Measurements from ENCODE around the gene ASB12.

DNA sequence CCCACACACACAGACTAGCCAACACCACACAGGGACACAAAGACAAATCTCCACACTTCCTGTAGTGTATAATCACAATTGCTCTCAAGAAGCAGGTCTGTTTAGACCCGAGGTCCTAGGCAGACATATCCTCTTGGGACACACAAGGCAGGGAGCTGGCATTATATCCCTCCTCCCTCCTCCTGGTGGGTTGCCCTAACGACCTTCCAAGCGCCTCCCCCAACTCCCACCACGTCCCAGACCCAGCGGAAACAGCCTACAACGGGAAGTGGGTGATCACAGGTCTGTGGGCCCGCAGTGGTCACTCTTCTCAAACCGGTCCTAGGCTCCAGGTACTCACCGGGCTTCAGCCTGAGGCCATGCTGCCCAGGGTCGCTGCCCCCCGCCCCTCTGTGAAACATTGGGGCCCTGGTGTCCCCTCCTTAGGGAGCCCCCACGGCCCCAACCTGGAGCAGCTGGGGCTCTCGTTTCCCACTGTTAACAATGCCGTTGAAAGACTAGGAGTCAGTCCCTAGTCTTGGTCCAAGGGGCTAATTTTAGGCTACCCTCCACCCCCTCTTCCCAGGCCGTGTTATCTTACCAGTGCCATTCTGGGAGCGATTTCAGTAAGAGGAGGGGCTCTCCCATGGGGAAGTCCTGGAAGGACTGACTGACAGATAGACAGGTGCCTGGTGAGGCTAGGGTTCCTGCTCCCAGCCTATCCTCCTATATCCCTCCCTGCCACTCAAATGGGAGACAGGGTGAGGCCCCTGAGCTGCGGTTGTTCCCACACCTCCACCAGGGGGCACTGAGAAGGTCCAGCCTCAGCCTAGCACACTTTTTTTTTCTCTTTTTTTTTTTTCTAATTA, at the start of gene ASB12:
- TF ChIP-seq, protein P1, sequence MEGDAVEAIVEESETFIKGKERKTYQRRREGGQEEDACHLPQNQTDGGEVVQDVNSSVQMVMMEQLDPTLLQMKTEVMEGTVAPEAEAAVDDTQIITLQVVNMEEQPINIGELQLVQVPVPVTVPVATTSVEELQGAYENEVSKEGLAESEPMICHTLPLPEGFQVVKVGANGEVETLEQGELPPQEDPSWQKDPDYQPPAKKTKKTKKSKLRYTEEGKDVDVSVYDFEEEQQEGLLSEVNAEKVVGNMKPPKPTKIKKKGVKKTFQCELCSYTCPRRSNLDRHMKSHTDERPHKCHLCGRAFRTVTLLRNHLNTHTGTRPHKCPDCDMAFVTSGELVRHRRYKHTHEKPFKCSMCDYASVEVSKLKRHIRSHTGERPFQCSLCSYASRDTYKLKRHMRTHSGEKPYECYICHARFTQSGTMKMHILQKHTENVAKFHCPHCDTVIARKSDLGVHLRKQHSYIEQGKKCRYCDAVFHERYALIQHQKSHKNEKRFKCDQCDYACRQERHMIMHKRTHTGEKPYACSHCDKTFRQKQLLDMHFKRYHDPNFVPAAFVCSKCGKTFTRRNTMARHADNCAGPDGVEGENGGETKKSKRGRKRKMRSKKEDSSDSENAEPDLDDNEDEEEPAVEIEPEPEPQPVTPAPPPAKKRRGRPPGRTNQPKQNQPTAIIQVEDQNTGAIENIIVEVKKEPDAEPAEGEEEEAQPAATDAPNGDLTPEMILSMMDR (IDR thresholded peaks at IDR 0.05): peak; percentile 12; the same call in 1 of the 2 replicates
- no peak for TF ChIP-seq MXI1 (IDR thresholded peaks at IDR 0.05; ENCODE audit: low read depth, low read length)
- TF ChIP-seq, protein P2, sequence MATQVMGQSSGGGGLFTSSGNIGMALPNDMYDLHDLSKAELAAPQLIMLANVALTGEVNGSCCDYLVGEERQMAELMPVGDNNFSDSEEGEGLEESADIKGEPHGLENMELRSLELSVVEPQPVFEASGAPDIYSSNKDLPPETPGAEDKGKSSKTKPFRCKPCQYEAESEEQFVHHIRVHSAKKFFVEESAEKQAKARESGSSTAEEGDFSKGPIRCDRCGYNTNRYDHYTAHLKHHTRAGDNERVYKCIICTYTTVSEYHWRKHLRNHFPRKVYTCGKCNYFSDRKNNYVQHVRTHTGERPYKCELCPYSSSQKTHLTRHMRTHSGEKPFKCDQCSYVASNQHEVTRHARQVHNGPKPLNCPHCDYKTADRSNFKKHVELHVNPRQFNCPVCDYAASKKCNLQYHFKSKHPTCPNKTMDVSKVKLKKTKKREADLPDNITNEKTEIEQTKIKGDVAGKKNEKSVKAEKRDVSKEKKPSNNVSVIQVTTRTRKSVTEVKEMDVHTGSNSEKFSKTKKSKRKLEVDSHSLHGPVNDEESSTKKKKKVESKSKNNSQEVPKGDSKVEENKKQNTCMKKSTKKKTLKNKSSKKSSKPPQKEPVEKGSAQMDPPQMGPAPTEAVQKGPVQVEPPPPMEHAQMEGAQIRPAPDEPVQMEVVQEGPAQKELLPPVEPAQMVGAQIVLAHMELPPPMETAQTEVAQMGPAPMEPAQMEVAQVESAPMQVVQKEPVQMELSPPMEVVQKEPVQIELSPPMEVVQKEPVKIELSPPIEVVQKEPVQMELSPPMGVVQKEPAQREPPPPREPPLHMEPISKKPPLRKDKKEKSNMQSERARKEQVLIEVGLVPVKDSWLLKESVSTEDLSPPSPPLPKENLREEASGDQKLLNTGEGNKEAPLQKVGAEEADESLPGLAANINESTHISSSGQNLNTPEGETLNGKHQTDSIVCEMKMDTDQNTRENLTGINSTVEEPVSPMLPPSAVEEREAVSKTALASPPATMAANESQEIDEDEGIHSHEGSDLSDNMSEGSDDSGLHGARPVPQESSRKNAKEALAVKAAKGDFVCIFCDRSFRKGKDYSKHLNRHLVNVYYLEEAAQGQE (IDR thresholded peaks at IDR 0.05; ENCODE audit: low read depth, low read length): no peak
- TF ChIP-seq, protein P3, sequence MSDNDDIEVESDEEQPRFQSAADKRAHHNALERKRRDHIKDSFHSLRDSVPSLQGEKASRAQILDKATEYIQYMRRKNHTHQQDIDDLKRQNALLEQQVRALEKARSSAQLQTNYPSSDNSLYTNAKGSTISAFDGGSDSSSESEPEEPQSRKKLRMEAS (IDR thresholded peaks at IDR 0.05; ENCODE audit: low read depth): no peak
- TF ChIP-seq TAF1 (IDR thresholded peaks at IDR 0.05; ENCODE audit: borderline replicate concordance, low read depth, low read length): no peak
- no peak for TF ChIP-seq RCOR1 (IDR thresholded peaks at IDR 0.05; ENCODE audit: low read length)
- no peak for TF ChIP-seq POLR2AphosphoS5 (IDR thresholded peaks at IDR 0.05; ENCODE audit: low read depth, low read length)
- no peak for TF ChIP-seq YY1 (IDR thresholded peaks at IDR 0.05; ENCODE audit: low read depth)
- no peak for TF ChIP-seq SMC3 (IDR thresholded peaks at IDR 0.05; ENCODE audit: low read depth, low read length)
- TF ChIP-seq GABPA (IDR thresholded peaks at IDR 0.05; ENCODE audit: low read depth): no peak
- TF ChIP-seq, protein P4, sequence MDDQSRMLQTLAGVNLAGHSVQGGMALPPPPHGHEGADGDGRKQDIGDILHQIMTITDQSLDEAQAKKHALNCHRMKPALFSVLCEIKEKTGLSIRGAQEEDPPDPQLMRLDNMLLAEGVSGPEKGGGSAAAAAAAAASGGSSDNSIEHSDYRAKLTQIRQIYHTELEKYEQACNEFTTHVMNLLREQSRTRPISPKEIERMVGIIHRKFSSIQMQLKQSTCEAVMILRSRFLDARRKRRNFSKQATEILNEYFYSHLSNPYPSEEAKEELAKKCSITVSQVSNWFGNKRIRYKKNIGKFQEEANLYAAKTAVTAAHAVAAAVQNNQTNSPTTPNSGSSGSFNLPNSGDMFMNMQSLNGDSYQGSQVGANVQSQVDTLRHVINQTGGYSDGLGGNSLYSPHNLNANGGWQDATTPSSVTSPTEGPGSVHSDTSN (IDR thresholded peaks at IDR 0.05): no peak
- no peak for TF ChIP-seq SIN3A (IDR thresholded peaks at IDR 0.05; ENCODE audit: borderline replicate concordance, low read depth, low read length)
- TF ChIP-seq EP300 (IDR thresholded peaks at IDR 0.05; ENCODE audit: borderline replicate concordance in 1 of 2, low read depth in 1 of 2, low read length in 1 of 2): no peak
- TF ChIP-seq, protein P5, sequence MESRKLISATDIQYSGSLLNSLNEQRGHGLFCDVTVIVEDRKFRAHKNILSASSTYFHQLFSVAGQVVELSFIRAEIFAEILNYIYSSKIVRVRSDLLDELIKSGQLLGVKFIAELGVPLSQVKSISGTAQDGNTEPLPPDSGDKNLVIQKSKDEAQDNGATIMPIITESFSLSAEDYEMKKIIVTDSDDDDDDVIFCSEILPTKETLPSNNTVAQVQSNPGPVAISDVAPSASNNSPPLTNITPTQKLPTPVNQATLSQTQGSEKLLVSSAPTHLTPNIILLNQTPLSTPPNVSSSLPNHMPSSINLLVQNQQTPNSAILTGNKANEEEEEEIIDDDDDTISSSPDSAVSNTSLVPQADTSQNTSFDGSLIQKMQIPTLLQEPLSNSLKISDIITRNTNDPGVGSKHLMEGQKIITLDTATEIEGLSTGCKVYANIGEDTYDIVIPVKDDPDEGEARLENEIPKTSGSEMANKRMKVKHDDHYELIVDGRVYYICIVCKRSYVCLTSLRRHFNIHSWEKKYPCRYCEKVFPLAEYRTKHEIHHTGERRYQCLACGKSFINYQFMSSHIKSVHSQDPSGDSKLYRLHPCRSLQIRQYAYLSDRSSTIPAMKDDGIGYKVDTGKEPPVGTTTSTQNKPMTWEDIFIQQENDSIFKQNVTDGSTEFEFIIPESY (IDR thresholded peaks at IDR 0.05; ENCODE audit: borderline replicate concordance, low read depth): no peak
